Measurements from ENCODE around the gene NSMCE4A.
"Not testable (repeated sequence)": the region's sequence is repeated elsewhere in the genome, so short reads cannot be mapped to it uniquely, and the experiment has no call there.

Gene NSMCE4A

DNA sequence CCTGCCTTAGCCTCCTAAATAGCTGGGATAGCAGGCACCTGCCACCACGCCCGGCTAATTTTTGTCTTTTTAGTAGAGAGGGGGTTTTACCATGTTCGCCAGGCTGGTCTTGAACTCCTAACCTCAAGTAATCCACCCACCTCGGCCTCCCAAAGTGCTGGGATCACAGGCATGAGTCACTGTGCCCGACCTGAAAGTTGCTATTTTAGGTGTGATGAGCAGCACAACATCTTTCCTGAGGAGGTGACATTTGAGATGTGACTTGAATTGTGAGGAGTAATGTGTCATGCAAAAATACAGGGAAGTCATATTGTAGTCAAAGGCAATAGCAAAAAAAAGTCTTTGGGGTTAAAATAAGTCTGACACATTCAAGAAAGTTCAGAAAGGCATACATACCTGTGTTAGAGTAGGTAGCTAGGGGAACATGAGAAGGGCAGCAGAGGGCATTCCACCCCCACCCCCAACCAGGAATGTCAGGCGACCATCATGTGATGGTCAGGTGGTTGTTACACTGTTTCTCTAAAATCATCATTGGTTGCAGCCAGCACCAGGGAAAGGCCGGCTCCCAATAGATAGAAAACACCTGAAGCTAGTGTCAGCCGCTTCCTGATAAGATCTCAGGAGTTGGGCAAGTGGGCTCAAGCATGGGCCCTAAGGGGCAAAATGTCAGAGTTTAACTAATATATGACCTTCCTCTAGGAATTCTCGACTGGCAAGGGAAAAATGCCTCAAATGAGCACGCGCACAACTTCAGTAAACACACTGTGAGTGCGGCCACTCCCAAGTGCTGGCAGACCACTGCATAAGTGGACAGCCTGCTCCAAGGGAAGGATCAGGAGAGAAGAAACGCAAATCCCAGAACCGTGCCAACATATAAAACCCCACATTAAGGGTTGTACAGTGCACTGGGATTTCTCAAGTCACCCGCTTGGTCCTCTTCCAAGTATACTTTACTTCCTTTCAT lies 13.6 kb upstream of the NSMCE4A start, which contains the start of gene TACC2:
Gene TACC2 (plus strand): TSS at position 803 of the 964 bp plus-strand sequence. CDS start 32,819 bp downstream, outside the sequence.
- no peak for DNase-seq (ENCODE audit: low spot score)

DNA sequence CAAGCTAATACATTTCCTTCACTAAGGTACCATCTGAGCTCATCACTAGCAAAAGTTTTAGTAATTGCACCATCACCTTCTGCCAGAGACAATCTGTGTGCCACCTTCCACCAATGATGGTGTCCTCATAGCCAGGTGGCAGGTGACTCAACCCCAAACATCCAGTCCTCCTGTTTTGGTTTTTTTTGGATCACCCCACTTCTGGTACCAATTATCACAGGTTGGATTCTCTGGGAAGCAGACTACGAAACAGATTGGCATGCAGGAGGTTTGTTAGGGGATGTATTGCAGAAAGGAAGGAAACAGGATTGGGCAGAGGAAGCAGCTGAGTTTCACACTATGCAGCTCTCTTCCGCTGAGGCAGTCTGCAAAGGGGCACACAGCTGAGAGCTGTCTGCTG lies 9.4 kb upstream of the NSMCE4A start:
- DNase-seq (ENCODE audit: low spot score) = no peak

DNA sequence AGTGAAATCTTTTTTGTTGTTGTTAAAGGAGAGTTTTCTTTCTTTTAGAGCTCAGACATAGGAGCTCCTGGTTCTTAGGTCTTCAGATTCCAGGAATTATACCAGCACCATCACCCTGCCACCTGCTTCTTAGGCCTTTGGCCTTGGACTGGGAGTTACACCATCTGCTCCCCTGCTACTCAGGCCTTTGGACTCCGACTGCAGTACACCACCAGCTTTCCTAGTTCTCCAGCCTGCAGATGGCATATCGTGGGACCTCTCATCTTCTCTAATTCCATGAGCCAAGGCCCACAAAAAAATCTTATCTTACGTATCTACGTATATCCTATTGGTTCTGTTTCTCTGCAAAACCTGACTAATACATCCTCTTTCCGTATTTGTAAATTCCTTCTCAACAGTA lies 8.8 kb upstream of the NSMCE4A start:
- no peak for DNase-seq (ENCODE audit: low spot score)

DNA sequence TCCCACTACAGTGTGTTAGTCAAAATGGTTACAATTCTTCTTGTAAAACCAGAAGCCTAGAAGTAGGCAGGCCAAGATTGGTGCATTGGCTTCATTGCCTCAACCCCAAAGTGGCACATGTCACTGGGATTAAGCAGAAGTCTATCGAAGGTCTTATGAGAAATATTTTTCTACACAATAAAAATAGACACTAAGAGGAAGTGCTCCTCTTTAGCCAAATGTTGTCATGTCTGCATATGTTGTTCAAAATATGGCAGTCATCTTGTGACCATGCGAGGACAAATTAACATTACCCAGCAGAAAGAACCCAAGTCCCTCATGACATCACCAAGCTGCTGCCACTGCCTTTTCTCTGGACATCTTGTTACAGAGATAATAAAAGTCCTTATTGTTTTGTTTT lies 6.3 kb upstream of the NSMCE4A start:
- DNase-seq (ENCODE audit: low spot score) = no peak

DNA sequence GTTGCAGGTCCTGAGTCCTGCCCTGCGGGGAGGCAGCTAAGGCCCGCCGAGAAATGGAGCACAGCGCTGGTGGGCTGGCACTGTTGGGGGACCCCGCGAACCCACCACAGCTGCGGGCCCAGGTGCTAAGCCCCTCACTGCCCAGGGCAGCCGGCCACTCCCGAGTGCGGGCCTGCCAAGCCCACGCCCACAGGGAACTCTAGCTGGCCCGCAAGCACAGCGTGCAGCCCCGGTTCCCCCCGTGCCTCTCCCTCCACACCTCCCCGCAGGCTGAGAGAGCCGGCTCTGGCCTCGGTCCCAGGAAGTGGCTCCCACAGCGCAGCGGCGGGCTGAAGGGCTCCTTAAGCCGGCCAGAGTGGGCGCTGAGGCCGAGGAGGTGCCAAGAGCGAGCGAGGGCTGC lies 3.5 kb upstream of the NSMCE4A start:
- DNase-seq (ENCODE audit: low spot score) = no peak

DNA sequence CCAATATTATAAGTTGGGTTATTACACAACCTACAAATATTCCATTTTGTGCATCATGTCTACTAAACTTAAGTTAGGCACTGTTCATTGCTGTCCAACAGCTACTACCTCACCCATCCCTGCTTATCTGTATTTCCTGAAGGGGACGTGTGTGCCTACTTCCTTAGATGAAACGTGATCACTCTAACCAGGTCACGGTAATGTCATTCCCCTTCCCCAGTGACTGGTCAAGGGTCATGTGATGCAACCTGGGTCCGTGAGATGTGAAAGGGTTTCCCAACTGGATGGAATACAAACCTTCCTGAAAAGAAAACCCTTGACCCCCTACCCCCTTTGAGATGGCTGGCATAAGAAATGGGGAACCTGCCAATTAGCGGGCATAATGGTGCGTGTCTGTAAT lies 1.6 kb upstream of the NSMCE4A start:
- DNase-seq (ENCODE audit: low spot score) = no peak

DNA sequence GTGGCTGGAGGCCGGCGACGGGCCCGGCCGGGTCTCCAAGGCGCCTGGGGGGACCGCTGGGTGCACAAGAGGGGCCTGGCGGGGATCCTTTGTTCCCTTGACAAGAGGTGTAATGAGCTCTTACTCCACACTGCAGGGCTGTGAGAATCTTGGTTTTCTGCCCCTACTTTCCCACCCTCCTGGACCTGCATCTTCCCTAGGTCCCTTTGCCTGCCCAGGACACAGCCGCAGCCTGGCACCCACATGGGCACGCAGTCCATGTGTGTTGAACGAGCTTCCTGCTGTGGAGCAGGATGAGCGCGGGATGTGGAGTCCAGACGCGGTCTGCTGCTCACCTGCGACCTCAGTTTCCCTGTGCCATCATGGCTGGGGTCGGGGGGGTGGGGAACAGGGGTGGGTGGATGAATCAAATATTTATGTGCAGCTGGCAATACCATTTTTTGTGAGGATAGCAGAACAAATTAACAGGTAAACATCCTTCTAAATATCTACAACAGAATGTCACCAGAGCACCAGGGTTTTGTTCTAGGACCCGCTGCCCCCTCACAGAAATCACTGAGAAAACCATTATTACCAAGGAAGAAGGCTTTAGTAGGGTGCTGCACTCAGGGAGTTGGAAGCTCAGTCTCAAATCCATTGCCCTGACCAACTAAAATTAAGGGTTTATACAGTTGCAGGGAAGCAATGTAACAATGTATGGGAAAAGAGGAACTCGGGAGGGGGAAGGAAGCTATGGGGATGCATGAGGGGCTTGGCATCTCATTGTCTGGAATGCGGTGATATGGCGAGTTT lies 474 bp upstream of the NSMCE4A start:
- DNase-seq (ENCODE audit: low spot score) = no peak

DNA sequence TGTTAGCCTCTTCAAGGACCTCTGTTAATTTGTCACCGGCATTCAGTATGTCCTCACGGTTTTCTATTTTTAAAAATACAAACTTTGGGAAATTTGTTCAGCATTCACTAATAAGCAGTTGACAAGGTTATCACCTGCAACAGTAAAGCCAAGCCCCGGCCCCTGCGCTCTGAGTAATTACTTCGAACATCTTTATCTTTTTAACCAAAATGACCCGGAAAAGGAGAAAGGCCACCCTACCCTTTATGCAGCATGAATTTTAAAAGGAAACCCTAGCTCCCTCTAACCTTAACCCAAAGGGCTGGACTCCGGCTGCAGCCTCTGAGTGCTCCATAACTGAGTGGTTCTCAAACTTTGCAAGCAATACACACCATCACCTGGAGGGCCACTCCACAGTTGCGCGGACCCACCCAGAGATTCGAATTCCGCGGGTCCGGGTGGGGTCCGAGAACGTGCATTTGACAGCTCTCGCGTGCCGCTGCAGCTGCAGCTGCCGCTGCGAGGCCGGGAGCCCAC lies 940 bp downstream of the NSMCE4A start:
- DNase-seq (ENCODE audit: low spot score) = peak; percentile 58

DNA sequence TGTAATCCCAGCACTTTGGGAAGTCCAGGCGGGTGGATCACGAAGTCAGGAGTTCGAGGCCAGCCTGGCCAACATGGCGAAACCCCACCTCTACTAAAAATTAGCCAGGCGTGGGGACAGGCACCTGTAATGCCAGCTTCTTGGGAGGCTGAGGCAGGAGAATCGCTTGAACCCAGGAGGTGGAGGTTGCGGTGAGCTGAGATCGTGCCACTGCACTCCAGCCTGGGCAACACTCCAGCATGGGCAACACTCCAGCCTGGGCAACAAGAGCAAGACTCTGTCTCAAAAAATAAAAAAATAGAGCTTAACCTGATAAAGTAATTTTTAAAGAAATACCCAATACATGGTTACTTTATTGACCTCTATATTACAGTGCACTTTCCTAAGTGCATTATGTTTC lies 5.9 kb downstream of the NSMCE4A start:
- not testable (repeated sequence) for DNase-seq (ENCODE audit: low spot score)

DNA sequence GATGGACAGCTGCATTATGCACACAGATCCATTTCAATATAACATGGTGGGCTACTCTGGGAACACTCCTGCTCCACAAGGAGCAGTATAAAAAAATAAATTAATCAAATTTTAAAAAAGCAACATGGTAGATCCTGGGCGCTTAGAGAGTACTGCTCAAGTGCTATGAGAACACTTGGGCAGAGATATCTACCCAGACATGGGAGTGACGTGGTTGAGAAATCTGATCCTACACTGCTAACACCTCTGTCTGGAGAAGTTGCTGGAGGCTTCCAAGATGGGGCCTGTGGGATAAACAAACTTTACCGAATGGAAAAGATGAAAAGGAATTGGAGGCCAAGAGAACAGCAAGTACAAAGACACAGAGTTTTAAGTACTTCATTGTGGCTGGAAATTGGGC lies 9.0 kb downstream of the NSMCE4A start:
- DNase-seq (ENCODE audit: low spot score) = no peak

DNA sequence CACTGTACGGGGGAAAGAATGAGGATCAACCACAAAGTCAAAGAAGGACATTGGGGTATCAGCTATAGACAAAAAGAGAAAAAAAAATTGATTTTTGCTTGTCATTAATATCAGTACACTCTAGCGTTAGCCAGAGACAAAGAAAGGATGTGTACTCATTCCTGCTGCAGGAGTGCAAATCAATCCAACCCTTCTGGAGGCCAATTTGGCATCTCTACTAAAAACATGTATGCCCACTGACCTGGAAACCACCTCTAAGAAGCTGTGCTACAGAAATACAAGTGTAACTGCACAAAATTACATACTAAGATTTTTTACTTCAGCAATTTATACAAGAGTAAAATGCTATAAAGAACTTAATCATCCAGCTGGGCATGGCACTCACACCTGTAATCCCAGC lies 13.6 kb downstream of the NSMCE4A start:
- DNase-seq (ENCODE audit: low spot score) = no peak

DNA sequence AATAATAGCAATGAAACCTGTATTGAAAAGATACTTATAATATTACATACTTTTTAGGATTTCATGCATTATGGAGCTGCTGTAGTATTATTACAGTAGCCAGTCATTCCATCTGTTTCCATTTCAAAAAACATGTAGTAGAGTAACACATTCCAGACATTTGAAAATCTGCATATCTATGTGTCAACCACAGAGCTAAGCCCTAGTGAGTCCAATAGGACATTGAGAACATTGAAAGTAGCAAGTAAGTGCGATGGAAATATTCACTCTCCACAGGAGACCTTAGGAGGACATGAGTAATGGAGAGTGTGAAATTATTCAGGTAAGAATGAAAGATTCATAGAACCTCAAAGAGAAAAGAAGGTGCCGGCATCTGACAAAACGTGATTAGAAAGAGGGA lies 15.3 kb downstream of the NSMCE4A start:
- DNase-seq (ENCODE audit: low spot score) = no peak

DNA sequence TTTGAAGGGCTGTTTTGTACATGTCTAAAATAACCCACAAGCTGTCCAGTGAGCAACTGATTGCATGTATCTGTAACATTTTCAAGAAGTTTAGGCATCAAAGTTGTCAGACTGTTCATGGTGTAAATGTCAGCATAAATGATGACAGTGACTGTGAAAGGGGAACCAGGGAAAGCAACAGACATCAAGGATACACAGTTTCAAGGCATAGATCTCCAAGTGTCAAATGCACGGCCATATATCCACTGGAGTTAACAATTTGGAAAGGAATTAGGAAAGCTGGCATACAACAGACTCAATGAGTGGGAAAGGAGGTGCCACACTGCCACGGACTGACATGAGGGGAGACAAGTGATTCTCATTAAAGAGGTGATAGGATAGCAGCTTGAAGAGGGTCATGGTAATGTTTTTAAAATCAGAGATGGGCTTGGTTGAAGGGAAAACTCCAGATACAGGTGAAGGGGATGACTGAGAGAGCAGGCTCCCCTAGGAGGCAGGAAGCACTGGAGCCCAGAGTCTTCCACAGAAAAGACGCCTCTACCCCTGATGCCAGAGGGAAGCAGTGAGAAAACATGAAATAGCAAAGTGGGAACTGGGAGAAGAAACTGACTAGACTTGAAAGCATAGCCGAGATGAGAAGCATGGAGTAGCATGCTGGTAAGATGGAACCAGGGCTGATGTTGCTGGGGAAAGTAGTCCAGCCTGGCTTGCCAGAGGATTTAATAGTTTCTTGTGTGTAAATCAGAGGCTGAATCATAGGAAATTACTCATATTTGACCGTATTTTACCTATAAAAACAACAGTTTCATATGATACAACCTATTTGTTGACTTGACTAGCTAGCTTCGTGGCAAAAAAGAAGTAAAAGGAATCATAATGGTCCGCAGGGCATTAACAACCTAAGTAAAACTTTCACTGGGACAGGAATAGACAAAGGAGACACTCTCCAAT lies 18.6 kb downstream of the NSMCE4A start:
- DNase-seq (ENCODE audit: low spot score) = no peak

DNA sequence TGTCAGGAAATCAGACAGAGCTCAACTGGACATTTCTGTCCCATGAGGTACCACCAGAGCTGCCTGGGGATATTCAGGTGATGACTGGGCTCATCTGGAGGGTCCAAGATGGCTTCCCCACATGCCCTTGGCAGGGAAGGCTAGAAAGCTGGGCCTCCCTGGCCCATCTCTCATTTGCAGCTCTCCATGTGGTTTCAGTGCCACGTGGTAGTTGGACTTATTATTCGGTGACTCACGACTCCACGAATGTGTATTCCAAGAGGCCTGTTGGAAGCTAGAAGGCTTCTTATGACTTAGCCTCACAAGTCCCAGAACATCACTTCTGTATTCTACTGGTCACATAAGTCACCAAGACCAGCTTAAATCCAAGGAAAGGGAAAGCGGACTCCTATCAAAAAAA lies 22.8 kb downstream of the NSMCE4A start:
- no peak for DNase-seq (ENCODE audit: low spot score)

DNA sequence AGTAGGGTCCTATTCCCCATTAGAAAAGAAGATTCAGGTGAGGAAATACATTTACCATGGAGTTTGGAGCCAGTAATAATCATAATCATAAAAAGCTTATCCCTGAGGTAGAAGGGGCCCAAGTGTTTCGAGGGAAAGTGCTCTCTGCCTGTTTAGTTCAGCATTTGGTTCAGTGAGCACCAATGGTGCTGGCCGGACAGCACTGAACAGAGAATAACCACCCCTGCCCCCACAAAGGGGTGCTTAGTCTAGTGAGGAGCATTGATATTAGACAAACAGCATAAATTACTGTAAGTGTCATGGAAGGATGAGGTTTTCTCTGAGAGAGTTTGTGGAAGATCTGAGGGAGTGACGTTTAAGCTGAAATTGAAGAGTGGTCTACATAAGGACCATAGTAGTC lies 25.6 kb downstream of the NSMCE4A start:
- no peak for DNase-seq (ENCODE audit: low spot score)

DNA sequence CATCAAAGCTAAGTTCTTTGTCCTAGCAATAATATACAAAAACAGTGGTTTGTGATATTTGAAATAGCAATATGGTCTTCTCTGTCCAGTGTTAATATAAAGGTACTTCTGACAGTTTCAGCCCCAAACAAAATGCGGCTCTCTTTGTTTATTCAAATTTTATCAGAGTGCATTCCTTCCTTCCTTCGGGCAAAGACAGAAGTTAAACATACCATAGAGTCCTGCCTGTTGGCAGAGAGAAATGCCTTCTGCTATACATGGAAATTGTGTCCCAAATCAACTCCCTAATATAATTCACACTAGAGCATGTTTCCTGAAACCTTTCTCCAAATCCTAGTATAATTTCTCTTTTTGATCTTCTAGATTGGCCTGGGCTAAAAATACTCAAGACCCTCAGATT lies 26.0 kb downstream of the NSMCE4A start:
- DNase-seq (ENCODE audit: low spot score) = no peak

DNA sequence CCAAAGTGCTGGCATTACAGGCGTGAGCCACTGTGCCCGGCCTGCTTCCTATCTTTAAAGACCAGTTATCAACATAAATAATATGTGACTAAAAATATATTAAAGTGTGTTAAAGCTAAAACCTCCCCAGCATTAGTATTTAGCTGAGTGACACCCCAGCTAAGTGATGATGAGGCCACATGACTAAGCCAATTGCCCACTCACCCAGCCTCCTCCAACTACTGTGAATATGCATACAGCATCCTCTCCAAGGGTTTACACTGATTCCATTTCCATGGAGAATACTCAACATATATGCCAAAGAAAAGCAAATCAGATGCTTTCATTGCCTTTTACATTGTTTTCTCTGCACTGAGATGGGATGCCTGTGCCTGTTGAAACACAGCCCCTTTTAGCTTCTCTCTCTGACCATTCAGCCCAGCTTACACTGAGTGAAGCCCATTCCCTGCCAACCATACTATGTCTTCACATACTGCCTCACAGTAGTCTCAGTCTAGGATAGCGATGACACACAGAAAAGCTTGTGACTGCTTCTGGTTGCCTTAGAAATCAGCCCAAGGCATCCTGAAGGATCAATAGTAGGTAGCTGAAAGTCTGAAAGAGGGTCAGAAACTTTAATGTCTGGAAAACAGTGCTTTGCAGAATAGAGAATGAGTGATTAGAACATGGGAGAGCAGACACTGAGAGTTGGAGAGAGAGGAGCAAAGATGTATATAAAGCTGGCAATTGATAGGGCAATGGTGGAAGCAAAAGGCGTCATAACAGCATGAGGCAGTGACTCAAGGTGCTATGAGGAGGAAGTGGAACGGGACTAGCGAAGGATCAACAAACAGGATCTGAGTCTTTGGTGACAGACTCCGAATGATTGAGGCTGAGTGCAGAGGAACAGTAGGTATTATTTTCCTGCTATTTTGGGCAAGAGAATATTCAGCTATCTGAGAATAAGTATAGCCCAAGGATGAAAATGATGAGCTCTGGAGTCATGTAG lies 27.4 kb downstream of the NSMCE4A start:
- no peak for DNase-seq (ENCODE audit: low spot score)

DNA sequence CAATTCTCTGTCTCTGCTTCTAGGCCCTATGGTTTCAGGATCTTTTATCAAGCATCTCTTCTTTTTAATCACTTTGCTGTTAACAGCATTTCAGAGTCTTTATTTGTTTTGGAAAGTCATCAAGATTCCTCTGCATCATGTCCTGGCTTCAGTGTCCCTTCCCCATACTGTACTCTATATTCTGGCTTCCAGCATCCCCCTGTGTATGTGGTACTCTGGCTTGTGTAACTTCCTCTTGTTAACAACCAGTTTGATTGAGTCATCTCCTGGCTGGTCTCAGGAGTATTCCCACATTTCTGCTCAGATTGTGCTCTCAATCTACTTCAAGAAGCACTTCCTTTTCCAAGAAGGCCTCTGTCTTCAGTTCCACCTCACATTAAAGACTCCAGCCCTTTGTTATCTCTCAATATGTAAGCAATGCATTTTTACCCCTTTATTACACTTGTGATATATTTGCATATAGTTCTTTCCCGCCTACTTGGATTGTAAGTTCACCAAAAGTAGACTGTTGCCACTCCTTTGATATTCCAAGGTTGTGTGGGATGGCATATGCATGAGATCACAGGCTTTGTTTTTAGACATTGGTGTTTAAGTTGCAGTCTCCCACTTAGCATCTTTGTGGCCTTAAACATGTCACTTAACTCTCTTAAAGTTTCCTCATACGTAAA lies 32.1 kb downstream of the NSMCE4A start:
- DNase-seq (ENCODE audit: low spot score) = no peak

DNA sequence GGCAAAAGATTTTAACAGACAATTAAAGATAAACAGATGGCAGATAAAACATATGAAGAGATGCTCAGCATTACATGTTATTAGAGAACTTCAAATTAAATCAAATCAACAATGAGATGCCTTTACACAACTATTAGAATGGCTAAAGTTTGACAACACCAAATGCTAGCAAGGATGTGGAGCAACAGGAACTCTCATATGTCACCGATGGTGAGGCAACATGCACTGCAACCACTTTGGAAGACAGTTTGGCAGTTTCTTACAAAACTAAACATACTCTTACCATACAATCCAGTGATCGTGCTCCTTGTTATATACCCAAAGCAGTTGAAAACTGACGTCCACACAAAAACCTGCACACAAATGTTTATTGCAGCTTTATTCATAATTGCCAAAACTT lies 33.5 kb downstream of the NSMCE4A start:
- DNase-seq (ENCODE audit: low spot score) = no peak

DNA sequence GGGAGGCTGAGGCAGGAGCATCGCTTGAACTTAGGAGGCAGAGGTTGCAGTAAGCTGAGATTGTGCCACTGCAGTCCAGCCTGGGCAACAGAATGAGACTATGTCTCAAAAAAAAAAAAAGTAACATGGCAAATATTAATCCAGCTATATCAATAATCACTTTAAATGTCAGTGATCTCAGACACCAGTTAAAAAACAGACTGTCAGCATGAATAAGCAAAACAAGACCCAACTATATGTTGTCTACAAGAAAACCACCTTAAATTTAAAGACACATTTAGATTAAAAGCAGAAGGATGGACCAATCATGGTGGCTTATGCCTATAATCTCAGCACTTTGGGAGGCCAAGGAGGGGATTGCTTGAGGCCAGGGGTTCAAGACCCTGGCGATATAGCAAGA lies 38.7 kb downstream of the NSMCE4A start:
- DNase-seq (ENCODE audit: low spot score) = no peak
